Caco-2 (cell line): ENCODE results near the gene DYNLT3. TPM values are rescaled to one million over a fixed set of nuclear protein-coding genes. Genes with fewer than 3 reads are reported as not detected.

Experiments used
- BruUV-seq: library from RNA; stranded (reverse); fragments of 400-500 nt; replicated peaks from 2 replicates; lab custom pipeline; 2021; lab: Mats Ljungman, UMichigan
- CTCF ChIA-PET: fragments of 300-600 bp; sonication (Branson Sonifier 250); formaldehyde crosslinking; loops from one replicate; lab custom pipeline; 2022; ENCODE audit warnings: antibody characterized with exemption; lab: Charles Lee
- POLR2A ChIA-PET: fragments of 300-600 bp; sonication (Branson Sonifier 250); formaldehyde crosslinking; loops from one replicate; lab custom pipeline; 2022; ENCODE audit warnings: antibody characterized with exemption; lab: Charles Lee
- DNase-seq, 2 experiments: peaks; one replicate each; pipeline versions ENCODE4 v3.0.0 to v3.0.0-alpha.2; 2020 to 2022
- H3K27me3 ChIP-seq: replicated peaks from 2 replicates; pipeline ENCODE4 v1.6.0; 2011; ENCODE audit warnings: low read length; ENCODE audit not compliant: control insufficient read depth, insufficient read depth
- H3K36me3 ChIP-seq: 2 replicates; pipeline ENCODE4 v1.5.1; 2011; ENCODE audit warnings: low read length; ENCODE audit not compliant: control insufficient read depth, insufficient read depth
- H3K4me1 ChIP-seq: fragments of 250-450 bp; sonication (Bioruptor Pico); 2 replicates; pipeline ENCODE4 v1.5.1; 2020; ENCODE audit warnings: mild to moderate bottlenecking
- H3K4me3 ChIP-seq: 2 replicates; pipeline ENCODE4 v1.5.1; 2011; ENCODE audit warnings: low read depth, mild to moderate bottlenecking, control low read depth, low read length
- H3K9me3 ChIP-seq: fragments of 250-450 bp; sonication (Bioruptor Pico); 2 replicates; pipeline ENCODE4 v1.5.1; 2020; ENCODE audit warnings: mild to moderate bottlenecking, moderate library complexity
- H3K27ac Mint-ChIP-seq: one replicate; pipeline ENCODE4 v1.8.0; 2022; ENCODE audit warnings: mixed read lengths; ENCODE audit not compliant: unreplicated experiment
- H3K27me3 Mint-ChIP-seq: one replicate; pipeline ENCODE4 v1.8.0; 2022; ENCODE audit warnings: mixed read lengths; ENCODE audit not compliant: insufficient read depth, unreplicated experiment
- H3K36me3 Mint-ChIP-seq: one replicate; pipeline ENCODE4 v1.8.0; 2022; ENCODE audit warnings: mild to moderate bottlenecking, mixed read lengths; ENCODE audit not compliant: insufficient read depth, unreplicated experiment
- H3K4me1 Mint-ChIP-seq: one replicate; pipeline ENCODE4 v1.8.0; 2022; ENCODE audit warnings: low read depth, mixed read lengths; ENCODE audit not compliant: unreplicated experiment
- H3K4me3 Mint-ChIP-seq: one replicate; pipeline ENCODE4 v1.8.0; 2022; ENCODE audit warnings: mild to moderate bottlenecking, moderate library complexity, mixed read lengths; ENCODE audit not compliant: unreplicated experiment
- H3K9me3 Mint-ChIP-seq: one replicate; pipeline ENCODE4 v1.8.0; 2022; ENCODE audit warnings: mixed read lengths; ENCODE audit not compliant: unreplicated experiment
- intact Hi-C: fragments of 100-400 bp; cut with micrococcal nuclease; formaldehyde crosslinking; loops from one replicate; pipeline ENCODE4 v1.10.0; 2022; ENCODE audit not compliant: unreplicated experiment
- total RNA-seq: library from RNA; stranded (reverse); gene quantifications from 2 replicates; pipeline ENCODE4 v1.2.3, GENCODE V29; 2022
- TF ChIP-seq, protein P1 (sequence below), 2 experiments: fragments of 200-600 bp in 1 of 2; IDR thresholded peaks; 1 replicate in 1 of 2; 2 replicates in 1 of 2; pipeline versions ENCODE4 v1.5.1 to v1.8.0; 2011 to 2022; ENCODE audit warnings: antibody characterized with exemption in 1 of 2, control low read depth in 1 of 2, inconsistent platforms in 1 of 2, low read depth in 1 of 2, low read length in 1 of 2, mild to moderate bottlenecking in 1 of 2, moderate library complexity in 1 of 2; ENCODE audit not compliant: insufficient read depth in 1 of 2, severe bottlenecking in 1 of 2, unreplicated experiment in 1 of 2

DYNLT3 gene
- total RNA-seq, 1 experiment from 2014 or later, result 26.9 TPM

DNA sequence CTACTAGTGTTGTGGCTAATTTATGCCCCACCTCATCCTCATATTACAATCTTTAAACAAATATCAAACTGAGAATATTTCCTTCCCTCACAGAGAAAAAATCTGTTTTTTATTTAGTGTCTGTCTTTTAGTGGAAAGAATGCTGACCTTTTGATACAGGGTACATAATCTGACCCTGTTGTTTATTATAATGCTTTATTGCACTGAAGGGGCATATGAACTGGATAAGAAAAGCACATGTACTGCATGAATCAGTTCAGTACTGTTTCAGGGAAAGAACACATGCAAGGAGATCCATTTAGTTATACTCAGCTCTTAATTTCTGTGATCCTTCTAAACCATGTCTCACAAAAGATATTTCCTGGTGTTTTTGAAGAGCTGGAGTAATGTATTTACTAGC lies 15.5 kb upstream of the DYNLT3 start:
- ChIA-PET POLR2A (no interaction called here), CTCF (no interaction called here)
- no peaks in the 10 kb centered on the region; the same call in 1 of the 2 replicates for H3K9me3 ChIP-seq
- H3K36me3 ChIP-seq, result no peaks in the 10 kb centered on the region
- TF ChIP-seq, protein P1, sequence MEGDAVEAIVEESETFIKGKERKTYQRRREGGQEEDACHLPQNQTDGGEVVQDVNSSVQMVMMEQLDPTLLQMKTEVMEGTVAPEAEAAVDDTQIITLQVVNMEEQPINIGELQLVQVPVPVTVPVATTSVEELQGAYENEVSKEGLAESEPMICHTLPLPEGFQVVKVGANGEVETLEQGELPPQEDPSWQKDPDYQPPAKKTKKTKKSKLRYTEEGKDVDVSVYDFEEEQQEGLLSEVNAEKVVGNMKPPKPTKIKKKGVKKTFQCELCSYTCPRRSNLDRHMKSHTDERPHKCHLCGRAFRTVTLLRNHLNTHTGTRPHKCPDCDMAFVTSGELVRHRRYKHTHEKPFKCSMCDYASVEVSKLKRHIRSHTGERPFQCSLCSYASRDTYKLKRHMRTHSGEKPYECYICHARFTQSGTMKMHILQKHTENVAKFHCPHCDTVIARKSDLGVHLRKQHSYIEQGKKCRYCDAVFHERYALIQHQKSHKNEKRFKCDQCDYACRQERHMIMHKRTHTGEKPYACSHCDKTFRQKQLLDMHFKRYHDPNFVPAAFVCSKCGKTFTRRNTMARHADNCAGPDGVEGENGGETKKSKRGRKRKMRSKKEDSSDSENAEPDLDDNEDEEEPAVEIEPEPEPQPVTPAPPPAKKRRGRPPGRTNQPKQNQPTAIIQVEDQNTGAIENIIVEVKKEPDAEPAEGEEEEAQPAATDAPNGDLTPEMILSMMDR (IDR thresholded peaks at IDR 0.05; ENCODE audit: insufficient read depth in 1 of 2, low read depth in 1 of 2, low read length in 1 of 2, severe bottlenecking in 1 of 2, unreplicated experiment in 1 of 2), result no peak
- Mint-ChIP-seq H3K27ac (no peak overlapping the region), H3K9me3 (peaks cover 16% of the 10 kb centered on the region), H3K4me1 (peaks cover 22% of the 10 kb centered on the region), H3K27me3 (no peaks in the 10 kb centered on the region), H3K36me3 (no peaks in the 10 kb centered on the region), H3K4me3 (no peak overlapping the region)
- H3K27me3 ChIP-seq, result no peaks in the 10 kb centered on the region
- no peak overlapping the region for H3K4me3 ChIP-seq
- peaks cover 46% of the 10 kb centered on the region for H3K4me1 ChIP-seq
- no peak for DNase-seq
- intact Hi-C loops, result no loop called here
- no TSS peak for BruUV-seq

GRCh38 chrX:37860721-37861120 lies 13.3 kb upstream of the DYNLT3 start:
- BruUV-seq, result no TSS peak
- Mint-ChIP-seq H3K4me3 (peak overlapping the region; percentile 44), H3K27me3 (no peaks in the 10 kb centered on the region), H3K4me1 (peaks cover 22% of the 10 kb centered on the region), H3K36me3 (no peaks in the 10 kb centered on the region), H3K9me3 (peaks cover 10% of the 10 kb centered on the region), H3K27ac (peak overlapping the region; percentile 54)
- intact Hi-C loops, result loop anchor here (1.0 kb wide), 1 partner anchor 23 kb away; no protein-coding TSS in a partner anchor
- TF ChIP-seq, protein P1 (IDR thresholded peaks at IDR 0.05; ENCODE audit: insufficient read depth in 1 of 2, low read depth in 1 of 2, low read length in 1 of 2, severe bottlenecking in 1 of 2, unreplicated experiment in 1 of 2), result no peak
- CTCF ChIA-PET, result no interaction called here
- POLR2A ChIA-PET, result no interaction called here
- H3K36me3 ChIP-seq, result no peaks in the 10 kb centered on the region
- no peak overlapping the region for H3K4me3 ChIP-seq
- DNase-seq, result peak; percentile 69 to 86
- H3K4me1 ChIP-seq, result peaks cover 46% of the 10 kb centered on the region
- no peaks in the 10 kb centered on the region; the same call in 1 of the 2 replicates for H3K9me3 ChIP-seq
- no peaks in the 10 kb centered on the region for H3K27me3 ChIP-seq

- POLR2A ChIA-PET, result no interaction called here
- H3K4me3 Mint-ChIP-seq, result no peak overlapping the region
- no peaks in the 10 kb centered on the region for H3K27me3 Mint-ChIP-seq
- CTCF ChIA-PET, result no interaction called here
- H3K36me3 ChIP-seq, result no peaks in the 10 kb centered on the region
- no peaks in the 10 kb centered on the region for H3K9me3 Mint-ChIP-seq
- no peaks in the 10 kb centered on the region for H3K36me3 Mint-ChIP-seq
- H3K27ac Mint-ChIP-seq, result no peak overlapping the region
- no peaks in the 10 kb centered on the region for H3K4me1 Mint-ChIP-seq
- H3K4me1 ChIP-seq, result peaks cover 2% of the 10 kb centered on the region
- TF ChIP-seq, protein P1 (IDR thresholded peaks at IDR 0.05; ENCODE audit: insufficient read depth in 1 of 2, low read depth in 1 of 2, low read length in 1 of 2, severe bottlenecking in 1 of 2, unreplicated experiment in 1 of 2), result no peak
- no peaks in the 10 kb centered on the region for H3K27me3 ChIP-seq
- intact Hi-C loops, result no loop called here
- BruUV-seq, result no TSS peak
- no peak for DNase-seq
- H3K9me3 ChIP-seq, result no peaks in the 10 kb centered on the region
- H3K4me3 ChIP-seq, result no peak overlapping the region
Observed at GRCh38 chrX:37854748-37855147, 7.4 kb upstream of the DYNLT3 start.
